IMR-90 (cell line): ENCODE results near the gene GRIN2A. TPM values are rescaled to one million over a fixed set of nuclear protein-coding genes. Genes with fewer than 3 reads are reported as not detected.

Experiments
- ATAC-seq: fragments of 200-7000 bp; cut with Tn5 transposase; 2 replicates; pipeline ENCODE4 v1.9.1; 2020; ENCODE audit warnings: low read depth, mild to moderate bottlenecking, moderate library complexity
- BruUV-seq: library from RNA; stranded (reverse); fragments of 400-500 nt; replicated peaks from 2 replicates; lab custom pipeline; 2021; lab: Mats Ljungman, UMichigan
- CTCF ChIA-PET: fragments of 300-600 bp; formaldehyde crosslinking; extraction: SDS; loops from one replicate; lab custom pipeline; 2021; ENCODE audit warnings: antibody characterized with exemption; lab: Yijun Ruan, JAX
- POLR2A ChIA-PET: fragments of 300-600 bp; sonication (Branson Sonifier 250); formaldehyde crosslinking; loops from one replicate; lab custom pipeline; 2022; ENCODE audit warnings: antibody characterized with exemption; ENCODE audit not compliant: unreplicated experiment; lab: Charles Lee
- DNase-seq: peaks from one replicate; pipeline ENCODE4 v3.0.0; 2013
- H2AFZ ChIP-seq: replicated peaks from 2 replicates; pipeline ENCODE3; 2013; ENCODE audit warnings: low read length, mild to moderate bottlenecking; ENCODE audit not compliant: poor library complexity
- H2AK5ac ChIP-seq: 2 replicates; pipeline ENCODE4 v1.6.1; 2013; ENCODE audit warnings: low read depth, low read length, inconsistent platforms
- H2AK9ac ChIP-seq: replicated peaks from 2 replicates; pipeline ENCODE3; 2013; ENCODE audit warnings: mild to moderate bottlenecking, low read depth, low read length, moderate library complexity; ENCODE audit not compliant: poor library complexity
- H2BK120ac ChIP-seq: 2 replicates; pipeline ENCODE4 v1.6.1; 2013; ENCODE audit warnings: low read depth, low read length, inconsistent platforms
- H2BK15ac ChIP-seq: 3 replicates; pipeline ENCODE4 v1.6.1; 2013; ENCODE audit warnings: low read depth, low read length, inconsistent platforms
- H2BK20ac ChIP-seq: 2 replicates; pipeline ENCODE4 v1.6.1; 2013; ENCODE audit warnings: low read depth, mild to moderate bottlenecking, inconsistent platforms, low read length, moderate library complexity
- H2BK5ac ChIP-seq: 2 replicates; pipeline ENCODE4 v1.6.1; 2013; ENCODE audit warnings: mild to moderate bottlenecking, low read depth, low read length, inconsistent platforms; ENCODE audit not compliant: poor library complexity, severe bottlenecking
- H3K14ac ChIP-seq: replicated peaks from 2 replicates; pipeline ENCODE4 v1.6.1; 2013; ENCODE audit warnings: low read depth, low read length, inconsistent platforms
- H3K18ac ChIP-seq: 2 replicates; pipeline ENCODE4 v1.6.1; 2013; ENCODE audit warnings: low read depth, low read length, control low read depth
- H3K23ac ChIP-seq: 2 replicates; pipeline ENCODE4 v1.6.1; 2013; ENCODE audit warnings: low read depth, low read length, inconsistent platforms
- H3K27ac ChIP-seq: 2 replicates; pipeline ENCODE4 v1.5.1; 2013; ENCODE audit warnings: mild to moderate bottlenecking, control low read depth, low read length; ENCODE audit not compliant: insufficient read depth
- H3K27me3 ChIP-seq: 2 replicates; pipeline ENCODE4 v1.6.1; 2013; ENCODE audit warnings: low read length; ENCODE audit not compliant: control insufficient read depth, insufficient read depth
- H3K36me3 ChIP-seq: 2 replicates; pipeline ENCODE4 v1.6.1; 2013; ENCODE audit warnings: low read length, mixed read lengths; ENCODE audit not compliant: control insufficient read depth, insufficient read depth
- H3K4ac ChIP-seq: 2 replicates; pipeline ENCODE4 v1.6.1; 2013; ENCODE audit warnings: low read depth, low read length, inconsistent platforms
- H3K4me1 ChIP-seq: 2 replicates; pipeline ENCODE4 v1.6.1; 2013; ENCODE audit warnings: low read length, mixed read lengths; ENCODE audit not compliant: control insufficient read depth, insufficient read depth
- H3K4me2 ChIP-seq: 2 replicates; pipeline ENCODE4 v1.6.1; 2013; ENCODE audit warnings: low read depth, mild to moderate bottlenecking, control low read depth, low read length, moderate library complexity
- H3K4me3 ChIP-seq: 2 replicates; pipeline ENCODE4 v1.5.1; 2013; ENCODE audit warnings: low read depth, mild to moderate bottlenecking, control low read depth, low read length, moderate library complexity; ENCODE audit not compliant: insufficient read depth
- H3K56ac ChIP-seq: 2 replicates; pipeline ENCODE4 v1.6.1; 2013; ENCODE audit warnings: low read length, inconsistent platforms; ENCODE audit not compliant: insufficient read depth; ENCODE audit errors: extremely low read depth
- H3K79me1 ChIP-seq, 2 experiments: 2 replicates each; pipeline ENCODE4 v1.6.1; 2013; ENCODE audit warnings: low read length in 2 of 2, inconsistent platforms in 1 of 2, low read depth in 1 of 2
- H3K9ac ChIP-seq: 2 replicates; pipeline ENCODE4 v1.6.1; 2013; ENCODE audit warnings: low read depth, low read length, control low read depth
- H3K9me1 ChIP-seq: 2 replicates; pipeline ENCODE4 v1.6.1; 2013; ENCODE audit warnings: low read length, inconsistent platforms; ENCODE audit not compliant: insufficient read depth
- H3K9me3 ChIP-seq: 2 replicates; pipeline ENCODE4 v1.6.1; 2013; ENCODE audit warnings: low read length; ENCODE audit not compliant: control insufficient read depth, insufficient read depth
- H4K20me1 ChIP-seq: 2 replicates; pipeline ENCODE4 v1.6.1; 2013; ENCODE audit warnings: low read length, inconsistent platforms; ENCODE audit not compliant: insufficient read depth
- H4K5ac ChIP-seq: 2 replicates; pipeline ENCODE4 v1.6.1; 2013; ENCODE audit warnings: mild to moderate bottlenecking, low read depth, low read length, control low read depth
- H4K8ac ChIP-seq, 2 experiments: 2 replicates each; pipeline ENCODE4 v1.6.1; 2013; ENCODE audit warnings: low read depth in 2 of 2, low read length in 2 of 2, control low read depth in 1 of 2, inconsistent platforms in 1 of 2
- H4K91ac ChIP-seq: 2 replicates; pipeline ENCODE4 v1.6.1; 2013; ENCODE audit warnings: low read depth, low read length, inconsistent platforms; ENCODE audit not compliant: insufficient read depth
- CEBPB ChIP-seq: IDR thresholded peaks from 2 replicates; pipeline ENCODE4 v1.6.1; 2012; ENCODE audit warnings: low read depth, low read length, improper control_type of control experiment
- SMC3 ChIP-seq: fragments of 150-350 bp; IDR thresholded peaks from 2 replicates; pipeline ENCODE4 v1.6.1; 2016; ENCODE audit warnings: low read depth, mild to moderate bottlenecking, antibody characterized with exemption, low read length, moderate library complexity
- WGBS, 2 experiments: methylation state at CpG; one replicate each; pipeline versions ENCODE4 v1.1.5 to v1.1.7; 2013; ENCODE audit warnings: missing lambda C conversion rate in 2 of 2; ENCODE audit not compliant: insufficient read length in 1 of 2; ENCODE audit errors: extremely low coverage in 2 of 2; 5-methylcytosine and 5-hydroxymethylcytosine counted together
- dilution Hi-C: fragments of 300-500 bp; cut with HindIII; formaldehyde crosslinking; loops from one replicate; pipeline ENCODE4 v1.14.3; 2018; ENCODE audit warnings: low sequenced_read_pairs; ENCODE audit not compliant: unreplicated experiment
- in situ Hi-C: fragments of 300-500 bp; cut with MboI; formaldehyde crosslinking; loops from 3 replicates; pipeline ENCODE4 v1.14.3; 2019; ENCODE audit warnings: low sequenced_read_pairs, inconsistent platforms, mixed read lengths
- intact Hi-C: fragments of 100-400 bp; cut with micrococcal nuclease; formaldehyde crosslinking; loops from 2 replicates; pipeline ENCODE4 v1.10.0; 2022
- polyA plus RNA-seq, 3 experiments: library from polyadenylated mRNA; depleted of rRNA; stranded (reverse); fragments of >200 nt; gene quantifications; 2 replicates each; pipeline ENCODE4 v1.2.3, GENCODE V29; 2012; ENCODE audit warnings: low replicate concordance in 1 of 3
- total RNA-seq: library from RNA; depleted of rRNA; stranded (reverse); fragments of >200 nt; gene quantifications from 2 replicates; pipeline ENCODE4 v1.2.3, GENCODE V29; 2012

Gene GRIN2A
- total and polyA plus RNA-seq, 2 of the 4 experiments (the other 2 are of a cell fraction) = under 0.01 TPM; not detected in 1

DNA sequence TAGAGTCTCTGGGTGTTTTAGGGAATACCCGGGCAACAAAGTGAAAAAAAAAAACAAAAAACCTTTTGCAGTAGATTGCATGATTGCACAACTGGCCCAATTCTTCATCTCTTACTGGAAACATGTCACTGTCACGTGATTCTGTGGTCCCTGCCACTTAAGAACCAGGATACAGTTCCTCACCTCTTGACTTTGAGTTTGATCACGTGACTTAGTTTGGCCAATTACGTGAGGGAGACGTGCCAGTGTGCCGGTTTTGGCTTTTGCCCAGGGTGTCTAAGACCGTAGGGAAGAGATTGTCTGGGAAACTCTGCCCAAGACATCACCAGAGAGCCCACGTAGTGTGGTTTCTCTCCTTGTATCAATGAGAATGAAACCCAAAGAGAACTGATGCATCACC is 88.7 kb downstream of the GRIN2A start:
- no peak overlapping the region for H3K4ac ChIP-seq
- H2BK5ac ChIP-seq = no peak overlapping the region
- intact Hi-C loops = no loop called here
- H3K9me1 ChIP-seq = no peaks in the 10 kb centered on the region
- H3K4me2 ChIP-seq = no peak overlapping the region
- no peak overlapping the region for H3K14ac ChIP-seq
- no peaks in the 10 kb centered on the region for H4K20me1 ChIP-seq
- TF ChIP-seq SMC3 = no peak
- no peak for TF ChIP-seq CEBPB
- H4K91ac ChIP-seq = no peak overlapping the region
- no peak overlapping the region for H3K4me3 ChIP-seq
- no peaks in the 10 kb centered on the region for H3K36me3 ChIP-seq
- H3K9ac ChIP-seq = no peak overlapping the region
- H3K79me1 ChIP-seq = no peaks in the 10 kb centered on the region
- DNase-seq = no peak
- no peak overlapping the region for H4K5ac ChIP-seq
- WGBS, 2 experiments = no CpG with 5 or more reads among the region's 8 CpGs
- H4K8ac ChIP-seq = no peak overlapping the region
- ATAC-seq = no peak
- no peak overlapping the region for H3K27ac ChIP-seq
- H3K4me1 ChIP-seq = no peaks in the 10 kb centered on the region
- dilution Hi-C loops = no loop called here
- no peak overlapping the region for H2AK5ac ChIP-seq
- H3K9me3 ChIP-seq = peaks cover 11% of the 10 kb centered on the region
- H2BK15ac ChIP-seq = no peak overlapping the region
- no peak overlapping the region for H3K18ac ChIP-seq
- no peak overlapping the region for H2AFZ ChIP-seq
- ChIA-PET CTCF (interaction anchor here (0.6 kb wide), 1 partner anchor 33 kb away, joined by 3 read pairs; no protein-coding TSS in a partner anchor), POLR2A (no interaction called here)
- no peak overlapping the region for H2AK9ac ChIP-seq
- H3K56ac ChIP-seq = no peak overlapping the region
- BruUV-seq = no TSS peak
- in situ Hi-C loops = no loop called here
- H2BK120ac ChIP-seq = no peak overlapping the region
- H2BK20ac ChIP-seq = no peak overlapping the region
- no peak overlapping the region for H3K23ac ChIP-seq
- H3K27me3 ChIP-seq = no peaks in the 10 kb centered on the region
